Nephron progenitor cell (in vitro differentiated cells): ENCODE measurements around the gene CHRM4.

Experiments
- DNase-seq: peaks from one replicate; pipeline ENCODE4 v3.0.0; 2021
- H3K27ac Mint-ChIP-seq: 2 replicates; pipeline ENCODE4 v1.8.0; 2021; ENCODE audit warnings: mild to moderate bottlenecking, moderate library complexity, mixed read lengths
- H3K27me3 Mint-ChIP-seq: 2 replicates; pipeline ENCODE4 v1.8.0; 2021; ENCODE audit warnings: mild to moderate bottlenecking, low read depth, mixed read lengths; ENCODE audit not compliant: poor library complexity
- H3K36me3 Mint-ChIP-seq: 2 replicates; pipeline ENCODE4 v1.8.0; 2021; ENCODE audit warnings: low read depth, mixed read lengths
- H3K4me1 Mint-ChIP-seq: 2 replicates; pipeline ENCODE4 v1.8.0; 2021; ENCODE audit warnings: mixed read lengths
- H3K4me3 Mint-ChIP-seq: 2 replicates; pipeline ENCODE4 v1.8.0; 2021; ENCODE audit warnings: mild to moderate bottlenecking, moderate library complexity, mixed read lengths
- H3K9me3 Mint-ChIP-seq: 2 replicates; pipeline ENCODE4 v1.8.0; 2021; ENCODE audit warnings: mild to moderate bottlenecking, moderate library complexity, mixed read lengths
- CTCF ChIP-seq: fragments of 200-600 bp; sonication (generic); IDR thresholded peaks from 2 replicates; pipeline ENCODE4 v1.5.0; 2021; ENCODE audit warnings: antibody characterized with exemption

Gene CHRM4

GRCh38 chr11:46431211-46431610 is 39.6 kb upstream of the CHRM4 start:
- peaks cover 41% of the 10 kb centered on the region for H3K36me3 Mint-ChIP-seq
- H3K27ac Mint-ChIP-seq: no peak overlapping the region
- no peak for DNase-seq
- H3K4me1 Mint-ChIP-seq: peaks cover 5% of the 10 kb centered on the region
- no peaks in the 10 kb centered on the region for H3K27me3 Mint-ChIP-seq
- TF ChIP-seq CTCF: no peak
- no peaks in the 10 kb centered on the region for H3K9me3 Mint-ChIP-seq
- no peak overlapping the region for H3K4me3 Mint-ChIP-seq

- no peaks in the 10 kb centered on the region for H3K4me1 Mint-ChIP-seq
- no peak overlapping the region for H3K27ac Mint-ChIP-seq
- TF ChIP-seq CTCF: no peak
- H3K9me3 Mint-ChIP-seq: no peaks in the 10 kb centered on the region
- peaks cover 50% of the 10 kb centered on the region for H3K36me3 Mint-ChIP-seq
- no peak overlapping the region for H3K4me3 Mint-ChIP-seq
- DNase-seq: no peak
- H3K27me3 Mint-ChIP-seq: peaks cover 4% of the 10 kb centered on the region
Measured at GRCh38 chr11:46429717-46430116, 38.1 kb upstream of the CHRM4 start.

GRCh38 chr11:46427364-46427763 is 35.8 kb upstream of the CHRM4 start:
- peaks cover 4% of the 10 kb centered on the region for H3K27me3 Mint-ChIP-seq
- no peaks in the 10 kb centered on the region for H3K9me3 Mint-ChIP-seq
- DNase-seq: no peak
- TF ChIP-seq CTCF: no peak
- no peak overlapping the region for H3K4me3 Mint-ChIP-seq
- peaks cover 5% of the 10 kb centered on the region for H3K4me1 Mint-ChIP-seq
- H3K36me3 Mint-ChIP-seq: peaks cover 46% of the 10 kb centered on the region
- no peak overlapping the region for H3K27ac Mint-ChIP-seq

GRCh38 chr11:46426233-46426991 is 34.8 kb upstream of the CHRM4 start:
- Mint-ChIP-seq H3K27me3 (peaks cover 4% of the 10 kb centered on the region), H3K9me3 (no peaks in the 10 kb centered on the region), H3K4me3 (no peak overlapping the region), H3K4me1 (peaks cover 5% of the 10 kb centered on the region), H3K27ac (peak overlapping the region; percentile 68), H3K36me3 (peaks cover 44% of the 10 kb centered on the region)
- TF ChIP-seq CTCF: no peak
- DNase-seq: no peak

GRCh38 chr11:46422588-46422987 is 31.0 kb upstream of the CHRM4 start:
- DNase-seq: no peak
- Mint-ChIP-seq H3K4me1 (peaks cover 17% of the 10 kb centered on the region), H3K4me3 (no peak overlapping the region), H3K9me3 (no peaks in the 10 kb centered on the region), H3K27me3 (peaks cover 8% of the 10 kb centered on the region), H3K36me3 (peaks cover 40% of the 10 kb centered on the region), H3K27ac (no peak overlapping the region)
- no peak for TF ChIP-seq CTCF

GRCh38 chr11:46421257-46421880 is 29.8 kb upstream of the CHRM4 start:
- Mint-ChIP-seq H3K9me3 (no peaks in the 10 kb centered on the region), H3K27ac (no peak overlapping the region), H3K4me1 (peaks cover 29% of the 10 kb centered on the region), H3K27me3 (peaks cover 8% of the 10 kb centered on the region), H3K36me3 (peaks cover 34% of the 10 kb centered on the region), H3K4me3 (no peak overlapping the region)
- no peak for DNase-seq
- no peak for TF ChIP-seq CTCF
